GM21367 (cell line): Measurements from ENCODE around the gene TTC34.

Experiments
- ATAC-seq: cut with Tn5 transposase; IDR thresholded peaks from one replicate; pipeline ENCODE4 v1.9.1; 2021; ENCODE audit not compliant: unreplicated experiment

TTC34 gene

GRCh38 chr1:2643414-2644077 is 157.9 kb downstream of the TTC34 start:
- ATAC-seq = no peak

- ATAC-seq = peak; percentile 48
Observed at GRCh38 chr1:2642560-2643413, 158.7 kb downstream of the TTC34 start.

- peak; percentile 5 for ATAC-seq
Observed at GRCh38 chr1:2642131-2642559, 159.3 kb downstream of the TTC34 start.

GRCh38 chr1:2641381-2642130 is 159.9 kb downstream of the TTC34 start:
- no peak for ATAC-seq

GRCh38 chr1:2640626-2641025 is 160.9 kb downstream of the TTC34 start:
- ATAC-seq = no peak

- no peak for ATAC-seq
Observed at GRCh38 chr1:2639607-2640521, 161.6 kb downstream of the TTC34 start.

- no peak for ATAC-seq
Observed at GRCh38 chr1:2639203-2639602, 162.3 kb downstream of the TTC34 start.

- no peak for ATAC-seq
Observed at GRCh38 chr1:2638466-2639115, 162.9 kb downstream of the TTC34 start.

GRCh38 chr1:2637442-2638145 is 163.9 kb downstream of the TTC34 start:
- no peak for ATAC-seq

- ATAC-seq = no peak
Observed at GRCh38 chr1:2636733-2637132, 164.8 kb downstream of the TTC34 start.

GRCh38 chr1:2635361-2636010 is 166.0 kb downstream of the TTC34 start:
- ATAC-seq = no peak

GRCh38 chr1:2633936-2634491 is 167.5 kb downstream of the TTC34 start:
- no peak for ATAC-seq

- no peak for ATAC-seq
Observed at GRCh38 chr1:2633366-2633935, 168.0 kb downstream of the TTC34 start.

GRCh38 chr1:2632561-2633361 is 168.7 kb downstream of the TTC34 start, which contains the start of gene MMEL1:
TSS of gene MMEL1 (minus strand) at chr1:2633016. CDS start at chr1:2629484, 3,532 bp downstream.
- no peak for ATAC-seq

GRCh38 chr1:2632051-2632430 is 169.5 kb downstream of the TTC34 start:
- no peak for ATAC-seq

GRCh38 chr1:2631136-2632050 is 170.1 kb downstream of the TTC34 start:
- no peak for ATAC-seq
